ENCODE results near the gene C5orf15.
A peak's percentile ranks its signal among the peaks of the same experiment; 100 is the strongest.

C5orf15 gene

GRCh38 chr5:133918731-133919130 is 49.7 kb downstream of the C5orf15 start:
- no peak for DNase-seq

- DNase-seq = no peak
Observed at GRCh38 chr5:133918316-133918715, 50.1 kb downstream of the C5orf15 start.

DNA sequence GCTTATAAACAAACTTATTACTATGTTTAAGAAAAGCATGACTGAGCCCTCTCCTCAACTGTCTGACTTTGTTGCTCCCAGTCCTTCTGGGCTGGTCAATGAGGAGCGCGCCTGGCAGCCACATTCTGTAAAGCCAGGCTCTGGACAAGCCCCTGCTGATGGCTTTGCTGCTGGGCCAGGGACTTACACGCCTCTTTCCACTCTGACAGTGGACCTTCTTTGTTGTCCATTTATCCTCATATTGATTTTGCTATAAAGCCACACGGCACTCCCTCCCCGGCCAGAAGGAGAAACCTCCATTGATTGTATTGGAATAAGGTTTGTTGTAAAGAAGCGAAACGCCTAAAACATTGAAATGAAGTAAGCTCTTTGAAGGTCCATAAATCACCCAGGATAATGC is 50.6 kb downstream of the C5orf15 start:
- DNase-seq = no peak

- no peak for DNase-seq
Observed at GRCh38 chr5:133916914-133917313, 51.5 kb downstream of the C5orf15 start.

GRCh38 chr5:133916479-133916878 is 51.9 kb downstream of the C5orf15 start:
- no peak for DNase-seq

GRCh38 chr5:133914434-133914833 is 54.0 kb downstream of the C5orf15 start:
- no peak for DNase-seq

- DNase-seq = no peak
Observed at GRCh38 chr5:133913413-133914155, 54.8 kb downstream of the C5orf15 start.

GRCh38 chr5:133912951-133913350 is 55.5 kb downstream of the C5orf15 start:
- no peak for DNase-seq

DNA sequence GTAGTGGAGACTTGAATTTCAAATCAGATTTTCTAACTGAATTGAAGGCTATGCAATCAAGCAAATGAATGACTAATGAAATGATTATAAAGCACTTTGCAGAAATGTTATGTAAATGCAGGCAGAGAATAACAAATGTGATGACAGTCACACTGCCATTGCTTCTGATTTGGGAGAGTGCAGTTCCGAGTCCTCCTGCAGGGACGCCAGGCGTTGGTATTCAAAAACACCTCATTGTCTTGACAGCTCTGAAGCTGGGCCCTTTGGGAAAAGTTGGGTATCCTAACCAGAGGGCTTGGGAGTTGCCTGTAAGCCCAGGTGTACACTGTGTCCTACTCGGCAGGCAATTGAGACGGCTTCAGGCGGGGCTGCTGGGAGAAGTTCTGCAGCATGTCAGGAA is 57.9 kb downstream of the C5orf15 start:
- DNase-seq = no peak

DNA sequence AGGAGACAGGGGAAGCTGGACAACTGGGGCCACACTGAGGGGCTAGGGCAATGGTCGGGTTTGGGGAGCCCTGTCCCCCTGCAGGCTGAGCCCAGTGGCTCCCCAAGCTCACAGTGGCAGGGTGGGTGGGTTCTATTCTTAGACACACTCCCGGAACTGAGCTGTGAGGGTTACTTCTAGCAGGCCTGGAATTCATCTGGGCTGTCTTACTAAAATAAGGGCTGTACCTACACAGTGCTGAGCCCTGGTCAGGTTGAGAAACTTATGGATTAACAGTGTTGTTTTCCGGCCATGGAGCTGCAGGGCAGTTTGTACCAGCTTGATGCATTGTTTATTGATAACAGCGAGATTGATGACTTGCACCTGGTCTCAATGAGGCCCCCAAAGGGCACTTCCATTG is 58.8 kb downstream of the C5orf15 start:
- DNase-seq = no peak

DNA sequence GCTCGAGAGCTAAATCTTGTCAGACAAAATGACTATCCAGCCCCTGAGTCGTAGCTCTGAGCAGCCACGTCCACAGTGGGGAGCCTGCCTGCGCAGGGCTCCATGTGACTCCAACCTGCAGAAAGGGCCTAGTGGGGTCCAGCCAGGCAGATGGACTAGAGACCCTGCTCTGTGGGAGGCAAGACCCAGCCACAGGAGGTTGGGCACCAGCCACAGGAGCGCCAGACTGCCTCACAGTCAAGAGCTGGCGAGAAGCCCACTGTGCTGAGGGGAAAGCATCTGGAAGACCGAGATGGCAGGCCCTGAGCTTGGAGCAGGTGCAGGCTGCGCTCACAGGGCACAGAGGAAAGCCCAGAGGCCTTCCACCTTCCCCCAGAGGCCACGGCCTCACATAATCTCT is 61.4 kb downstream of the C5orf15 start:
- DNase-seq = peak; percentile 71

- no peak for DNase-seq
Observed at GRCh38 chr5:133906303-133906702, 62.1 kb downstream of the C5orf15 start.
